GM12865 (cell line): Measurements from ENCODE around the gene PDPK1.
"Not testable (repeated sequence)": the region's sequence is repeated elsewhere in the genome, so short reads cannot be mapped to it uniquely, and the experiment has no call there.

Experiments
- DNase-seq: peaks from one replicate; pipeline ENCODE4 v3.0.0; 2010; ENCODE audit warnings: low read depth
- H3K4me3 ChIP-seq: 2 replicates; pipeline ENCODE4 v1.5.1; 2011; ENCODE audit warnings: mild to moderate bottlenecking, low read depth, low read length, control low read depth
- TF ChIP-seq, protein P1 (sequence below): IDR thresholded peaks from 2 replicates; pipeline ENCODE4 v1.5.1; 2011; ENCODE audit warnings: low read length, control low read depth, low read depth, inconsistent platforms; ENCODE audit not compliant: insufficient read depth; ENCODE audit errors: missing control alignments

Gene PDPK1

DNA sequence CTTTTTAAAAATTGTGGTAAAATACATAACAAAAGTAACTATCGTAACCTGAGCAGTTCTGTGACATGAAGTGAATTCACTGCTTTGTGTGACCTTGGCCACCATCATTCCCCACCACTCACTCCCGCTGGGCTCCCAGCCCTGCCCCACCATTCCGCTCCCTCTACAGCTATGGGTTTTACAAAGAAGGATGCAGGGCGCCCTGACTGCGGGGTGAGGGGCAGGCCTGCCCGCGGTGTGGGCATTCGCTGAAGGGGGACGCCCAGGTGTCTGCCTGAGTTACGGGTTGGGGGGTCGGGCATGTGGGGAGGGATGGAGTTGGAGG, 6.5 kb upstream of the PDPK1 start, which contains the start of gene CEMP1:
Gene CEMP1 (minus strand): TSS at position 38 of the 325 bp plus-strand sequence. CDS start 335 bp downstream, outside the sequence.
- DNase-seq, result no peak
- H3K4me3 ChIP-seq, result peak within 1 kb of the TSS; percentile 85
- TF ChIP-seq, protein P1, sequence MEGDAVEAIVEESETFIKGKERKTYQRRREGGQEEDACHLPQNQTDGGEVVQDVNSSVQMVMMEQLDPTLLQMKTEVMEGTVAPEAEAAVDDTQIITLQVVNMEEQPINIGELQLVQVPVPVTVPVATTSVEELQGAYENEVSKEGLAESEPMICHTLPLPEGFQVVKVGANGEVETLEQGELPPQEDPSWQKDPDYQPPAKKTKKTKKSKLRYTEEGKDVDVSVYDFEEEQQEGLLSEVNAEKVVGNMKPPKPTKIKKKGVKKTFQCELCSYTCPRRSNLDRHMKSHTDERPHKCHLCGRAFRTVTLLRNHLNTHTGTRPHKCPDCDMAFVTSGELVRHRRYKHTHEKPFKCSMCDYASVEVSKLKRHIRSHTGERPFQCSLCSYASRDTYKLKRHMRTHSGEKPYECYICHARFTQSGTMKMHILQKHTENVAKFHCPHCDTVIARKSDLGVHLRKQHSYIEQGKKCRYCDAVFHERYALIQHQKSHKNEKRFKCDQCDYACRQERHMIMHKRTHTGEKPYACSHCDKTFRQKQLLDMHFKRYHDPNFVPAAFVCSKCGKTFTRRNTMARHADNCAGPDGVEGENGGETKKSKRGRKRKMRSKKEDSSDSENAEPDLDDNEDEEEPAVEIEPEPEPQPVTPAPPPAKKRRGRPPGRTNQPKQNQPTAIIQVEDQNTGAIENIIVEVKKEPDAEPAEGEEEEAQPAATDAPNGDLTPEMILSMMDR, result no peak

DNA sequence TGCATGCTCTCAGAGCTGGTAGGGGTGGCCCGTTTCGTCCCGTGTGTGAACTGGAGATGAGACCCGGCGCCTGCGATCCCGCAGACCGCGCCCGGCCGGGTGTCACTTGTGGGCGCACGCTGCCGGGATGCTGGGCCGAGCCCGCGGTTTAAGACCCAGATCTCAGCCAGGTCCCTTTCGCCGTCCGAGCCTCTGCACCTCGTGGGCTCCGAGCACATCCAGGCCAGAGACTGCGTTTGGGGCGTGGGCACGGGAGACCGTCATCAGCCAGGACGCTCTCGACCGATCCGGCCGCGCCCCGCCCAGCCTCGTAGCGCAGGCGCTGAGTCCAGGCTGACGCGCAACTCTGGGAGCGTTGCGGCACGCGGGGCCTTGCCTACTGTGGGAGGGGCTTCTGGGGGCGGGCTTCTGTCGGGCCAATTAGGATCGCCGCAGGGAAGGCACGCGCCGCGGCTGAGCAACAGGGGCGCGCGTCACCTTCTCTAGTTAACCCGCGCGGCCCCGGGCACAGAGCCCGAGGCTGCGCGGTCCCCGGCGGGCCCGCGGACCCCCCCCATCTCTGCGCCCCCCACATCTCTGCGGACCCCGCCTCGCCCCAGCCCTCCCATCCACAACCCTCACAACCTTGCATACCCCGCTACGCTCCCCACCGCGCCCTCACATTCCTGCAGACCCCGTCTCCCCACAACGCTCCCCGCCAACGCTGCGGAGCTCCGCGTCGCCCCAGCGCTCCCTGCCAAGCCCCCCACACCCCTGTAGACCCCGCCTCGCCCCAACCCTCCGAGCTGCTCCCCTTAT, 5.9 kb upstream of the PDPK1 start:
- peak; percentile 98 for DNase-seq
- peak overlapping the region; percentile 85 for H3K4me3 ChIP-seq
- TF ChIP-seq, protein P1, result no peak

DNA sequence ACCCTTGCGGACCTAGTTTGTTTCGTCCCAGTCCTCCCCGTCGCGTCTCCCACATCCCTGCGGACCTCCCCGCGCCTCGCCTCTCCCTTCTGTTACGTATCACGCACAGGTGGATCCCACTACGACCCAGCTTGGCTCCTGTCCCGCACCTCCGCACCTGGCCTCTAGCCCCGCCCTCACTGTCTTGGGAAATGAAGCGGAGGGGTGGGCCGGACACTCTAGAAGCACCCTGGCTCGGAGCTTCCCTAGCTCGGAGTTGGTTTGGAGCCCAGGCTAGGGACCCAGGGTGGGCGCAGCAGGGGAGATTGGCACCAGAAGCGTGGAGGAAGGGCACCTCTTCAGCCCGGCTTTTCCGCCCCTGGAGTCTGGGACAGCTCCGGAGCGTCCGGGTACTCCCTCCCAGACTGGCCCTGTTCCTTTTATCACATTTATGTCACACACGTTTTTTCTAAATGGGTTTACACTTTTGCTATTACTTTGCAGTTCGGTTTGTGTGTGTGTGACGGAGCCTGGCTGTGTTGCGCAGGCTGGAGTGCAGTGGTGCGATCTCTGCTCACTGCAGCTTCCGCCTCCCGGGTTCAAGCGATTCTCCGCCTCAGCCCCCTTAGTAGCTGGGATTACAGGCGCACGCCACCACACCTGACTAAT, 5.2 kb upstream of the PDPK1 start:
- DNase-seq, result peak; percentile 83
- TF ChIP-seq, protein P1, result no peak
- H3K4me3 ChIP-seq, result peak overlapping the region; percentile 85

DNA sequence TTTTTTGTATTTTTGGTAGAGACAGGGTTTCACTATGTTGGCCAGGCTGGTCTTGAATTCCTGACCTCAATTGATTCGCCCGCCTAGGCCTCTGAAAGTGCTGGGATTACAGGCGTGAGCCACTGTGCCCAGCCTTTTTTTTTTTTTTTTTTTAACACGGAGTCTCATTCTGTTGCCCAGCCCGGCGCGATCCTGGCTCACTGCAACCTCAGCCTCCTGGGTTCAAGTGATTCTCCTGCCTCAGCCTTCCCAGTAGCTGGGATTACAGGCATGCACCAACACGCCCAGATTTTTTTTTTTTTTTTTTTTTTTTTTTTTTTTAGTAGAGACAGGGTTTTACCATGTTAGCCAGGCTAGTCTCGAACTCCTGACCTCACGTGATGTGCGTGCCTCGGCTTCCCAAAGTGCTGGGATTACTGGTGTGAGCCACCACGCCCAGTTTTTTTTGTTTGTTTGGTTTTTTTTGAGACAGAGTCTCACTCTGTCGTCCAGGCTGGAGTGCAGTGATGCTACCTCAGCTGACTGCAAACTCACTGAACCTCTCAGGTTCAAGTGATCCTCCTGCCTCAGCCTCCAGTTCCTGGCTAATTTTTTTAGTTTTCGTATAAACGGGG, 4.6 kb upstream of the PDPK1 start:
- H3K4me3 ChIP-seq, result peak overlapping the region; percentile 85
- DNase-seq, result not testable (repeated sequence)

DNA sequence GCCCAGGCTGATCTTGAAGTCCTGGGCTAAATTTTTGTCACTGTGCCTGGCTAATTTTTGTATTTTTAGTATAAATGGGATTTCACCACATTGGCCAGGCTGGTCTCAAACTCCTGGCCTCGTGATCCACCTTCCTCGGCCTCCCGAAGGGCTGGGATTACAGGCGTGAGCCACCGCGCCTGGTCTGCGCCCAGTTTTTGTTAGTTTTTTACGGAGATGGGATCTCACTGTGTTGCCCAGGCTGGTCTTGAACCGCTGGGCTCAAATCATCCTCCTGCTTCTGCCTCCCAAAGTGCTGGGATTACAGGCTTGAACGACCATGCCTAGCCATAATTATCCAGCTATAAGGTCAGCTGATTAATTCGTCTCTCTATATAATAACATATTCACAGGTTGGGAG, 3.9 kb upstream of the PDPK1 start:
- TF ChIP-seq, protein P1, result no peak
- no peak overlapping the region for H3K4me3 ChIP-seq
- no peak for DNase-seq

DNA sequence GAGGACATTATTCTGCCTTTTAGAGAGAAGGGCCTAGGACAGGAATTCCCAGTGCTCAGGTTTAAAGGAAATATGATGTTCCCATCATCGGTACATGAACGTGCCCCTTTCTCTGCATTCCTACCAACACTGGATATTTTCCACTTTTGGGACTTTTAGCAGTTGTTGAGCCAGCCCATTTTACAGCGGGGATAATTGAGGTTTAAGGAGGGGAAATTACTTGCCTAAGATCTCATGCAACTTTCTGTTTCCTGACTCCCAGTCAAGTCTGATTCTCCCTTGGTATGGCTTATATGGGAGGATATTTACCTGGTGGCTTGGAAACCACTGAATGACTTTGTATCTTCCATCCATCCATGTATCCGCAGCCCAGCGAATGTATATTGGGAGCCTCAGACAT, 3.5 kb upstream of the PDPK1 start:
- DNase-seq, H3K4me3 ChIP-seq: not testable (repeated sequence)

DNA sequence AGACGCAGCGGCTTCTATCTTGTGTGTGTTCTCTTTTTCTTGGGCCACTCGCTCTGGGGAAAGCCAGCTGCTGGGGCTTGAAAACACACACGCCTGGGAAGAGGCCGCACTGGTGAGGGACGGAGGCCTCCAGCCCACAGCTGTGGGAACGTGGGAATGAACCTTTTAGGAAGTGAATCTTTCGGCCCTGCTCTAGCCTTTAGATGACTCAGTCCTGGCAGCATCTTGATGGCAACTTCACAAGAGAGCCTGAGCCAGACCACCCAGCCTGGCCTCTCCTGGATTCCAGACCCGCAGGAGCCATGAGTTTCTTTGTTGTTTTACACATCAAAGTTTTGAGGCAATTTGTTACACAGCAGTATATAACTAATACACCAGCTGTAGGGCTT, 2.2 kb upstream of the PDPK1 start:
- no peak for DNase-seq
- no peak overlapping the region for H3K4me3 ChIP-seq
- TF ChIP-seq, protein P1, result no peak

DNA sequence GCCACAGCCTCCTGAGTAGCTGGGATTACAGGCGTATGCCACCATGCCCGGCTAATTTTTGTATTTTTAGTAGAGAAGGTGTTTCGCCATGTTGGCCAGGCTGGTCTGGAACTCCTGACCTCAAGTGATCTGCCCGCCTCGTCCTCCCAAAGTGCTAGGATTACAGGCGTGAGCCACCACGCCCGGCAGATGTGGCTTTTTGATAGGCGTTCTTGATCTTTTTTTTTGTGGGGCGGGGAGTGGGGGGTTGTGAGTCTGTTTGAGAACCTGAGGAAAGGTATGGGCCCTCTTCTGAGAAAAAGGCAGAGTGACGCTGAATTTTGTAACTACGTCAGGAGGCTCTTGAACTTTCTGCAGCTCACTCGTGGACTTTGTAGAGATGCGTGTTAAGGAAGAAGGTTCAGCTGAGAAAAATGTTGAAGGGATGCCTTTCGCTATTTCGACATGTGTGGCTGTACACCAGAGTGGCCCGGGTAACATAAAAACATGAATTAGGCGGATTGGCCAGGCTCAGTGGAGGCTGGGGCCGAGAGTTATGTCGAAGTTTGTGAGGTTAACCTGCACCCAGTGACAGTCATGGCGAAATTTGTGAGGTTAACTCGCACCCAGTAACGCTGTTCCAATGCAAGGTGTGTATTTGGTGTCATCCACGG, 1.5 kb downstream of the PDPK1 start:
- peak overlapping the region; percentile 64; the same call in 1 of the 2 replicates for H3K4me3 ChIP-seq
- not testable (repeated sequence) for DNase-seq
